ENCODE measurements around the gene FASTKD1.
"Not testable (repeated sequence)": the region's sequence is repeated elsewhere in the genome, so short reads cannot be mapped to it uniquely, and the experiment has no call there.

The FASTKD1 gene

GRCh38 chr2:169573160-169573973, at the start of gene FASTKD1:
Gene FASTKD1, minus strand, starts transcription at chr2:169573865. Its CDS starts 1,836 bp downstream, at chr2:169572029.
- Histone ChIP-seq H3K4me1 (ENCODE audit: control insufficient read depth, insufficient read depth, low read length) (peaks cover 3% of the 10 kb centered on the region), H3K36me3 (ENCODE audit: control insufficient read depth, insufficient read depth, low read length) (peaks cover 2% of the 10 kb centered on the region), H3K4me3 (ENCODE audit: low read length) (peak within 1 kb of the TSS; percentile 70), H3K27ac (ENCODE audit: low read depth, low read length) (peak within 1 kb of the TSS; percentile 43), H3K9ac (ENCODE audit: low read length) (peak within 1 kb of the TSS; percentile 45), H3K27me3 (ENCODE audit: control insufficient read depth, insufficient read depth, low read length) (no peaks in the 10 kb centered on the region)

DNA sequence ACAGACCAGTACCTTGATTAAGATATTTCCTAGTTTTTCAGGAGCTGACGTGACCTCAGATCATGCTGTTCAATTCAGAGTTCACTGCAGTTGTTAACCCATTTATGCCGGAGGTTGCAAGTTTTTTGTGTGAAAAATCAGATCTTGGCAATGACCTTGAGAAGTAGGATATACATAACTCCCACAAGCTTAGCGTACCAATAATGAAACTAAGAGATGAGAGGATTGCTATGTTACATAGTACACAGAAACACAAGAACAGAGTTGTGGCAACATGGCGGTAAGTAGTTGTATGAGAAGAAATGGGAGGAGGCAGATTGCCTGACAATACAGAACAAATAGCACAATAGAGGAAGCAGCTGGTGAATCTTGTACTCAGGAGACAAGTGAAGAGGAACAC, 49.6 kb upstream of the FASTKD1 start:
- Histone ChIP-seq H3K9ac (ENCODE audit: low read length) (no peak overlapping the region), H3K27ac (ENCODE audit: low read depth, low read length) (no peak overlapping the region), H3K27me3 (ENCODE audit: control insufficient read depth, insufficient read depth, low read length) (no peaks in the 10 kb centered on the region), H3K4me1 (ENCODE audit: control insufficient read depth, insufficient read depth, low read length) (peaks cover 2% of the 10 kb centered on the region), H3K36me3 (ENCODE audit: control insufficient read depth, insufficient read depth, low read length) (peaks cover 8% of the 10 kb centered on the region), H3K4me3 (ENCODE audit: low read length) (no peak overlapping the region)

- Histone ChIP-seq H3K4me3 (ENCODE audit: low read length) (no peak overlapping the region), H3K27ac (ENCODE audit: low read depth, low read length) (no peak overlapping the region), H3K9ac (ENCODE audit: low read length) (no peak overlapping the region), H3K36me3 (ENCODE audit: control insufficient read depth, insufficient read depth, low read length) (peaks cover 14% of the 10 kb centered on the region), H3K27me3 (ENCODE audit: control insufficient read depth, insufficient read depth, low read length) (no peaks in the 10 kb centered on the region), H3K4me1 (ENCODE audit: control insufficient read depth, insufficient read depth, low read length) (peaks cover 2% of the 10 kb centered on the region)
Observed at GRCh38 chr2:169620509-169620908, 46.8 kb upstream of the FASTKD1 start.

GRCh38 chr2:169619946-169620345, 46.3 kb upstream of the FASTKD1 start:
- Histone ChIP-seq H3K9ac (ENCODE audit: low read length) (no peak overlapping the region), H3K4me1 (ENCODE audit: control insufficient read depth, insufficient read depth, low read length) (peaks cover 2% of the 10 kb centered on the region), H3K27ac (ENCODE audit: low read depth, low read length) (no peak overlapping the region), H3K36me3 (ENCODE audit: control insufficient read depth, insufficient read depth, low read length) (peaks cover 18% of the 10 kb centered on the region), H3K27me3 (ENCODE audit: control insufficient read depth, insufficient read depth, low read length) (no peaks in the 10 kb centered on the region), H3K4me3 (ENCODE audit: low read length) (no peak overlapping the region)

DNA sequence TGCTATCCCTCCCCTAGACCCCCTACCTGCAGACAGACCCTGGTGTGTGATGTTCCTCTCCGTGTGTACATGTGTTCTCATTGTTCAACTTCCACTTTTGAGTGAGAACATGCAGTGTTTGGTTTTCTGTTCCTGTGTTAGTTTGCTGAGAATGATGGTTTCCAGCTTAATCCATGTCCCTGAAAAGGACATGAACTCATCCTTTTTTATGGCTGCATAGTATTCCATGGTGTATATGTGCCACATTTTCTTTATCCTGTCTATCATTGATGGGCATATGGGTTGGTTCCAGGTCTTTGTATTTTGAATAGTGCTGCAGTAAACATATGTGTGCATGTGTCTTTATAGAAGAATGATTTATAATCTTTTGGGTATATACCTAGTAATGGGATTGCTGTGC, 42.3 kb upstream of the FASTKD1 start:
- H3K27ac ChIP-seq (ENCODE audit: low read depth, low read length); H3K9ac ChIP-seq (ENCODE audit: low read length); H3K27me3 ChIP-seq (ENCODE audit: control insufficient read depth, insufficient read depth, low read length); H3K4me3 ChIP-seq (ENCODE audit: low read length); H3K4me1 ChIP-seq (ENCODE audit: control insufficient read depth, insufficient read depth, low read length): not testable (repeated sequence)
- peaks cover 13% of the 10 kb centered on the region for H3K36me3 ChIP-seq (ENCODE audit: control insufficient read depth, insufficient read depth, low read length)

DNA sequence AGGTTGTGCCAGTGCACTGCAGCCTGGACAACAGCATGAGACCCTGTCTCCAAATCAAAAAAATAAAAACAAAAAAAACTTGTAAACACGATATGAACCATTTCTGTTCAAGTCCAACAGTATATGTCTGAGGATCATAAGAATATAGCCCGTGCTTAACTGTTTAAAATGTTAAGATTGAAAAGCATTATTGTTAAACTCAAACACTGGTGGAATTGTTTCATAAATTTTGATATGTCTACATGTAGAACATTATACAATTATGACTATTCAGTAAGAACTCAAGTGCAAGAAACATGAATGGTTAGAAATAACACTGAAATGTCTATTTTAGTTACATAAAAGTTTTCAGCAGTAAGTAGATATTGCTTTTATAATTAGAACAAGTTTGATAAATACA, 40.2 kb upstream of the FASTKD1 start:
- Histone ChIP-seq H3K9ac (ENCODE audit: low read length) (no peak overlapping the region), H3K4me3 (ENCODE audit: low read length) (no peak overlapping the region), H3K4me1 (ENCODE audit: control insufficient read depth, insufficient read depth, low read length) (no peaks in the 10 kb centered on the region), H3K27me3 (ENCODE audit: control insufficient read depth, insufficient read depth, low read length) (no peaks in the 10 kb centered on the region), H3K27ac (ENCODE audit: low read depth, low read length) (no peak overlapping the region), H3K36me3 (ENCODE audit: control insufficient read depth, insufficient read depth, low read length) (peaks cover 19% of the 10 kb centered on the region)

DNA sequence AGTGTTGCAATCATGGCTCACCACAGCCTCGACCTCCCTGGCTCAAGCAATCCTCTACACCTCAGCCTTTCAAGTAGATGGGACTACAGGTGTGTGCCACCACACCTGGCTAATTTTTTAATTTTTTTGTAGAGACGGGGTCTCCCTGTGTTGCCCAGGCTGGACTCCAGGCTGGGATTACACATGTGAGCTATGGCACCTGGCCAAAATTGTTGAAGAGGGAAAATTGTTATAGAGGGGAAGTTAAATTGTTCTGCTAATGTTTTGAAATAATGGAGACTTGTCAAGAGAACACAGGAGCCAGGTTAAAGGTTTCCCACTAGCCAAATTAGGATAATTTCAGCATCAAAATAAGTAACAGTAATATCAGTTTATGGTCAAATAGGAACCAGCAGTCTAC, 35.6 kb upstream of the FASTKD1 start:
- H3K36me3 ChIP-seq (ENCODE audit: control insufficient read depth, insufficient read depth, low read length), result peaks cover 14% of the 10 kb centered on the region
- H3K27ac ChIP-seq (ENCODE audit: low read depth, low read length), result no peak overlapping the region
- H3K4me1 ChIP-seq (ENCODE audit: control insufficient read depth, insufficient read depth, low read length), result no peaks in the 10 kb centered on the region
- no peak overlapping the region for H3K9ac ChIP-seq (ENCODE audit: low read length)
- H3K4me3 ChIP-seq (ENCODE audit: low read length), result no peak overlapping the region
- H3K27me3 ChIP-seq (ENCODE audit: control insufficient read depth, insufficient read depth, low read length), result no peaks in the 10 kb centered on the region

DNA sequence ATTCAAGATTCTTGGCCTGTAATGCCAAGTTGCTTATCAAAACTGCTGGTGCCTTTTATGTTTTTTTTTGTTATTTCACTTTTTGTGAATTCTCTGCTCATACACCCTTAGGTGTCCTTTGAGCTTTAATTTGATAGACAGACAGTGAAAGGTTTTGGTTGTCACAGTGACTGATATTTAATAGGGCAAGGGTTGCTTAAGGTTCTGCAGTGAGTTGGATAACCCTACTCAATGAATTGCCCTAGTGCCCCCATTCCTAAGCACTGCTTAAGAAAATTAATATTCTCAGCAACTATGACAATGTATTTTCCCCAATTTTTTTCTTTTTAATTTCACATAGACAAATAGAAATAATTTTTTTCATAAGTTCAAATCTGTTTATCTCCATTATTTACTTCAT, 25.9 kb upstream of the FASTKD1 start:
- Histone ChIP-seq H3K27ac (ENCODE audit: low read depth, low read length) (no peak overlapping the region), H3K27me3 (ENCODE audit: control insufficient read depth, insufficient read depth, low read length) (no peaks in the 10 kb centered on the region), H3K9ac (ENCODE audit: low read length) (no peak overlapping the region), H3K4me1 (ENCODE audit: control insufficient read depth, insufficient read depth, low read length) (no peaks in the 10 kb centered on the region), H3K36me3 (ENCODE audit: control insufficient read depth, insufficient read depth, low read length) (no peaks in the 10 kb centered on the region), H3K4me3 (ENCODE audit: low read length) (no peak overlapping the region)

DNA sequence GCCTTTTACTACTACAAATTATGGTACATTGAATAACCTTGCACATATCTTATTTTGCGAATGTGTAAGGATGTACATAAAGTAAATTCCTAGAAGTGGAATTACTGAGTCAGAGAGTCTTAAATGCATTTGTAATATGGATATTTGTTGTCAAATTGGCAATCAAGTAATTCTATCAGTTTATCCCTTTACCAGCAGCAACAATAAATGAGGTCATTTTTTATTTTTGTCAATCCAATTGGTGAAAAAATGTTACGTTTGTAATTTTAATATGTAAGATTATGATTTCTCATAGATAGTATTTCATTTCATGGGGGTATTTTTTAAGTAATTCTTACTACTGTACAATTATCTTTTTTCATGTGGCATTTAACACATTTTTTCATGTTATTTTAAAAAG, 25.3 kb upstream of the FASTKD1 start:
- Histone ChIP-seq H3K27ac (ENCODE audit: low read depth, low read length) (no peak overlapping the region), H3K9ac (ENCODE audit: low read length) (no peak overlapping the region), H3K36me3 (ENCODE audit: control insufficient read depth, insufficient read depth, low read length) (no peaks in the 10 kb centered on the region), H3K4me3 (ENCODE audit: low read length) (no peak overlapping the region), H3K4me1 (ENCODE audit: control insufficient read depth, insufficient read depth, low read length) (no peaks in the 10 kb centered on the region), H3K27me3 (ENCODE audit: control insufficient read depth, insufficient read depth, low read length) (no peaks in the 10 kb centered on the region)

DNA sequence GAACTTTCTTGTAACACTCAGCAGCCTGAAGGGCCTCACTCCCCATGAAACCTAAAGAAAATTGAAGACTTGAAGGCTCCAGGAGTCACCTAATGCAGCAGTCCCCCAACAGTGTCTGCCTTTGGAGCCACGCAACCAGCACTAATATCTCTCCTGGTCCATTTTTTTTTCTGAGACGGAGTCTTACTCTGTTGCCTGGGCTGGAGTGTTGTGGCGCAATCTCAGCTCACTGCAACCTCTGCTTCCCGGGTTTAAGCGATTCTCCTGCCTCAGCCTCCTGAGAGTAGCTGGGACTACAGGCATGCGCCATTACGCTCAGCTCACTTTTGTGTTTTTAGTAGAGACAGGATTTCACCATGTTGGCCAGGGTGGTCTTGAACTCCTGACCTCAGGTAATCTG, 22.9 kb upstream of the FASTKD1 start:
- H3K27ac ChIP-seq (ENCODE audit: low read depth, low read length); H3K27me3 ChIP-seq (ENCODE audit: control insufficient read depth, insufficient read depth, low read length); H3K4me1 ChIP-seq (ENCODE audit: control insufficient read depth, insufficient read depth, low read length); H3K4me3 ChIP-seq (ENCODE audit: low read length); H3K9ac ChIP-seq (ENCODE audit: low read length); H3K36me3 ChIP-seq (ENCODE audit: control insufficient read depth, insufficient read depth, low read length): not testable (repeated sequence)

DNA sequence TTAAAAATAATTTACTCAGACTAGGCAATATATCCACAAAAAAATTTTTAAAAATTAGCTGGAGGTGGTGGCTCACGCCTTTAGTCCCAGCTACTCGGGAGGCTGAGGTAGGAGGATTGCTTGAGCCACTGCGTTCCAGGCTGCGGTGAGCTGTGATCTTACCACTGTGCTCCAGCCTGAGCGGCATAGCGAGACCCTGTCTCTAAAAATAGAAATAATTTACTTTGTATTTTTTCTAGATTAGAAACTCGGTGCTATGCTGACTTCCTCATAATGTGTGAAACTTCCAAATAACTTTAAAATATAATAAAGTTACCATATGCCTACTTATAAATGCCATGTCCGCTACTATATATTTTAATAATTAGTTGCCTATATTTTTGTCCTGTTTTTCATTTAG, 17.1 kb upstream of the FASTKD1 start:
- no peak overlapping the region for H3K9ac ChIP-seq (ENCODE audit: low read length)
- H3K27me3 ChIP-seq (ENCODE audit: control insufficient read depth, insufficient read depth, low read length), result no peaks in the 10 kb centered on the region
- no peak overlapping the region for H3K4me3 ChIP-seq (ENCODE audit: low read length)
- no peaks in the 10 kb centered on the region for H3K36me3 ChIP-seq (ENCODE audit: control insufficient read depth, insufficient read depth, low read length)
- no peak overlapping the region for H3K27ac ChIP-seq (ENCODE audit: low read depth, low read length)
- H3K4me1 ChIP-seq (ENCODE audit: control insufficient read depth, insufficient read depth, low read length), result peaks cover 6% of the 10 kb centered on the region

DNA sequence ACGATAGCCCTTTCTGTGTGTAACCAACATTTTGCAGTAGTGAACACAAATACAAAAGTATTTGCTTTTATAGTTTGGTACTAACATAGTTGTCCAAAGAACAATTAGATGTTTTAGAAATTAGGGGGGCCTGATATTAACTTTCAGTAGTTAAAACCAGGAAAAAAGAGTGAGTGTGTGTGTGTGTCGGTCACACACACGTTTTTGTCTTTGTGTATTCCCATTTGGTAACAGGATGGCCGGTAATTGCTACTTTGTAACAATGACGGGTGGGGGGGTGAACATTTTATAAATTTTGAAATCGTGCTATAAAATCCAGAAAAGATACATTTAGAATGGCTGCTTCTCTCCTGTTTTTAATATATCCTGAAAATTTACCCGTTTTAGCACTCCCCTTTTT, 12.0 kb upstream of the FASTKD1 start:
- H3K9ac ChIP-seq (ENCODE audit: low read length), result peak overlapping the region; percentile 30
- peaks cover 6% of the 10 kb centered on the region for H3K4me1 ChIP-seq (ENCODE audit: control insufficient read depth, insufficient read depth, low read length)
- H3K27me3 ChIP-seq (ENCODE audit: control insufficient read depth, insufficient read depth, low read length), result no peaks in the 10 kb centered on the region
- peaks cover 3% of the 10 kb centered on the region for H3K36me3 ChIP-seq (ENCODE audit: control insufficient read depth, insufficient read depth, low read length)
- peak overlapping the region; percentile 51 for H3K27ac ChIP-seq (ENCODE audit: low read depth, low read length)
- peak overlapping the region; percentile 95 for H3K4me3 ChIP-seq (ENCODE audit: low read length)

Measured in rectal smooth muscle tissue (tissue), 1 donor.